HG02884 (cell line): ENCODE results near the gene PRKG1.
"Not testable (repeated sequence)": the region's sequence is repeated elsewhere in the genome, so short reads cannot be mapped to it uniquely, and the experiment has no call there.

Source experiments
- ATAC-seq: cut with Tn5 transposase; IDR thresholded peaks from one replicate; pipeline ENCODE4 v1.9.1; 2021; ENCODE audit warnings: mild to moderate bottlenecking, moderate library complexity; ENCODE audit not compliant: unreplicated experiment

PRKG1 gene

DNA sequence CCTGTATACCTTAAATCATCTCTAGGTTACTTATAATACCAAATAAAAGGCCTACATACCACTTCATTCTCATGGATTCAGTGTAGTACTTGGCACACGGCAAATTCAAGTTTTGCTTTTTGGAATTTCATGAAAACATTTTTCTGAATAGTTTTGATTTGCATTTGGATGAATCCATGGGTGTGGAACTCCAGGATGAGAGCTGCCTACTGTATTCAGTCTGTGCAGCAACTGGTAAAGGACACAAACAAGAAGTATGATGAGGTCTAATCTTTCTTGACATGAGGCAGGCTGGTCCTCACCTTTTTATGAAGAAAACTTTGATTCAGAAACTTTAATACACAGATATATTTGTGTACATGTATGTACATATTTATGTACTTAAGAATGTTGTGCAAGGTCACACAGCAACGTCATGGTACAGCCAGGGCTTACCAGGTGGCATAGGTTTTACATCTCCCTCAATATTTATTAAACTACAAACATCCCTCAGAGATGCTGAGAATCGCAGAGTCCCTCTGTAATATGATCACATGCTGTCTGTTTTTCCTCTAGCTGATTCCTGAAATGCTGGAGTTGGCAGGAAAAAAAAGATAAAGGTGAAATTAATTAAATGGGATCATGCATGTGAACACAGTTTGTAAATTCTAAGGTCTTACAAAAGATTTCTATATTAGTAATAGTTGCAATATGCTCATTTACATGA is 239.6 kb downstream of the PRKG1 start:
- no peak for ATAC-seq

DNA sequence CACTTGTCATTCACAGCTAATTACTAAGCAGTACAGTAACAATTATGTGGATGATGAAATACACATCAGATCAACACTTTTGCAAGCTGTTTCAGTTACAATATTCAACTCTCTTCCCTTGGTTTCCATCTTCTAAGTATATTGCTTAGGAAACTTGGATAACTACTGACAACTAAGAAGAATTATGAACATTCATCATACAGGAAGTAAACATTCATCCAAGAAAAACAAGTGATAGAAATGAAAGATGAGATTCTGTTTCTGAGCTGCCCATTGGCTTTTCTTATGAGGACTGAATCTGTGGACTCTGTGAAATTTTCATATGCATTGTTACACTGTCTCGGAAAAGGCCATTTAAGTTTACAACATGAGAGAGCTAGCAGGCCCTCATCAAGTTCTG is 240.2 kb downstream of the PRKG1 start:
- ATAC-seq = no peak

DNA sequence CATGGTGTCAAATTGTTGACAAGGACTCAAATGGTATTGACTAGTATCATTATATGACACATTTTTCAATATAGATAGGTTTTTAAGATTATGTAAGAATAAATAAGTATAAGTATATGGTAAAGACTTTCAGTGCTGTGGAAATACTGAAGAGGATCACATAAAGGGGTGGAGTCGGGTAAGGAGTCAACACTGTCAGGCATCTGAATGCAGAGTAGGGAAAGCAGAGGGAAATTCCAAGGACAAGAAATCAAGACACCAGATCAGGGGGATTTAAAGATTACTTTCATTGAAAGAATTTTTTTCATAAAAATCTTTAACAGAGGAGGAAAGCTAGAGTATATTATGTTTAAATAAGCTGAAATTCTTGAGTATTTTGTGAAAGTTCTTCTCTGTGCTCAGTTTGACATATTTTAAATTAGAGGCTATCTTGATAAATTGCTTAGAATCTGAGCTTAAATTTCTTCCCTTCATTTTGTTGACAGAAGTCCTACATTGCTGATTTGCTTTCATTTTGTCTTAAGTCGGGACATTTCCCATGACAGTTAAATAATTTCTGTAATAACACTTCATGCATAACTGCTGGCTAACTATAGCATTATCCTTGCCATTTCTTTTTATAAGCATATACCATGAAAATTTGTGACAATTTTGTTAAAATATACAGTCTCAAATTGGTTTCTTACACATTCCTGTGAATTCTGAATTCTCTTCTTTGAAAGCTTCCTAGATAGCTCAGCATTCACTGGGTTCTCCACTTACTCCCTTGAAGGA is 244.3 kb downstream of the PRKG1 start:
- no peak for ATAC-seq

DNA sequence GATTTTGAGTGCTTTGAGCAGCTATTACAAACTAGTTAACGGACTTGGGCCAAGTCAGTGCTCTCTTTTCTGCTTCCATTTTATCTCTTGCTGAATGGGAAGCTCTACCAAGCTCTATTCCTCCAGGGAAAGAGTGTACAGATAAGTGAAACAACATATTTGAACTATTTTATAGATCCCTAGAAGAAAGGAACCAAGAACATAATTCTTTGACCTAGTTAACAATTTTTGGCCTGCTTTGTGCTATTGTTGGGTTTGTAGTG is 244.8 kb downstream of the PRKG1 start:
- no peak for ATAC-seq

- ATAC-seq = no peak
These were observed 247.0 kb downstream of the PRKG1 start for GRCh38 chr10:51321300-51321699.

DNA sequence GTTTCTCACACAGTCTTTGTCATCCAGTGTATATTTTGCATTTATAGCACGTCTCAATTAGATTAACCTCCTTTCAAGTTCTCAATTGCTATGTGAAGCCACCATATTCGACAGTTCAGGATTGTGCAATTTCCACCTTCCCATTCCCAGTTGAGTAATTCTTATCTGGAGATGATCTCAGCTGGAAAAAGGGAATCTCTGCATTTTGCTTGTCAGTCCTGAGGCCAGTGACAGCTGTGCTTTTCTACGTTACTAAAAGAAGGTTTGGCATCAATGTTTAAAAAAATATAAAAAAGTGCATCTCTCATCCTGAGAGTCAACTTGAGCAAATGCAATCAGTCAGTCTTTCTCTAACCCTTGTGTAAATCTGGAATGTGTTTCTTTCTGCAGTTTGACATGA is 247.7 kb downstream of the PRKG1 start:
- ATAC-seq = no peak

GRCh38 chr10:51325649-51326048 is 251.4 kb downstream of the PRKG1 start:
- ATAC-seq = no peak

DNA sequence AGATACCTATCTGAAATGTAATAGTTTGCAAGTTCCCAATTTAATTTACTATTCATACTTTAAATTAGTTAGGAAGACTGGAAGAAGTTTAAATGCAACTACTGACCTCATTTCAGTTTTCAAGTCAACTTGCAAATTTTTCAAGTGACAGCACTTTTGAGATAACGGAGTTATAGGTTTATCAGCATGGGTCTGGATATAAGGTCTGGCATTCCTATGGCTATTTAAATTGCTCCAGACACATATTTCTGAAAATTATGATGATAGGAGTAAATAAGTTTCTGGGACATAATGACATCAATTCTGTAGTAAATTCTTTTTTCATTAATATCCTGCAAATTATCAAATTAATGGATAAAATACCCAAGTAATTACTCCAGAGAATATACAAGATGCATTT is 251.9 kb downstream of the PRKG1 start:
- ATAC-seq = no peak

DNA sequence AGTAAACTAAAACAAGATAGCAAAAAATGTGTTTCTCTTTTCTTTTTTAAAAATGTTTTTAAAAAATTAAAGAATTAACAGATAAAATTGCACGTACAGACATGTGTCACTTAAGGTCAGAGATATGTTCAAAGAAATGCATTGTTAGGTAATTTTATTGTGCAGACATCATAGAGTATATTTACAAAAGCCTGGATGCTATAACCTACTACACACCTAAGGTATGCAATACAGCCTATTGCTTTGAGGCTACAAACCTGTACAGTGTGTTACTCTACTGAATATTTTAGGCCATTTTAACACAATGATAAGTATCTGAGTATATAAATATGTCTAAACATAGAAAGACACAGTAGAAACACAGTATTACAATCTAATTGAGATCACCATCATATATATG is 253.1 kb downstream of the PRKG1 start:
- ATAC-seq = no peak

- ATAC-seq = no peak
These were observed 266.1 kb downstream of the PRKG1 start for GRCh38 chr10:51340366-51340765.

DNA sequence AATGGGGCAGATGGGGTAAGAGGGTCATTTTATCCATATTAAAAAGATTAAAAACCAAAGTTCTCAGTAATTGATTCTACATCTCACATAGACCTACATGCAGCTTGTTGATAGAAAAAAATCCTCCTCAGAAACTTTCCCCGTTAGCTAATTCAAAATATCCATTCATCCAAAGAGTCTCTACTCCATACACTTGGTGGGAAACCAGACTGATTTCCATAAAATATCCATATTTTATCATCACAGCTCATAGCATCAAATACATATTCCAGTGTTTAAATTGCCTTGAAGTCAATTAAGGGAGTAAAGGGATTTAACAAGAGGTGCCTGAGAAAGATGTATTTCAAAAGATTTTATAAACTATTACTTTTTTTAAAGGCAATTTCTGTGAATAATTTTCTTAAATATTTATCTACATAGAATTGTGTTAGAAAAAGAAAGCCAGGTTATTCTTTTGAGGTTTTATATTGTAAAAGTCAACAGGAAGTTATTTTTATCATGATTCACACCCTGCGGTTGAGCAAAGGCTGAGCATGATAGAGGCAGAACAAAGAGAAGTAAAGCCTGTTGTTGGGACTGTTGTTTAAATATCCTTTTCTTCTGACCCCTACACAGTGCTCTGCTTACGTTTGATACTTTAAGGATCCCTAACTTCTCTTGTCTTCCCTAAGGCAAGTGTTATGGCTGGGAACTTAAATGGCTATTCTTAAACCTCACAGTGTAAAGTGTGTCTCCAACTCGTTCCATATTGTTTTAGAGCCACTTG is 266.7 kb downstream of the PRKG1 start:
- no peak for ATAC-seq

- ATAC-seq = not testable (repeated sequence)
These were observed 267.5 kb downstream of the PRKG1 start for GRCh38 chr10:51341745-51342144.

DNA sequence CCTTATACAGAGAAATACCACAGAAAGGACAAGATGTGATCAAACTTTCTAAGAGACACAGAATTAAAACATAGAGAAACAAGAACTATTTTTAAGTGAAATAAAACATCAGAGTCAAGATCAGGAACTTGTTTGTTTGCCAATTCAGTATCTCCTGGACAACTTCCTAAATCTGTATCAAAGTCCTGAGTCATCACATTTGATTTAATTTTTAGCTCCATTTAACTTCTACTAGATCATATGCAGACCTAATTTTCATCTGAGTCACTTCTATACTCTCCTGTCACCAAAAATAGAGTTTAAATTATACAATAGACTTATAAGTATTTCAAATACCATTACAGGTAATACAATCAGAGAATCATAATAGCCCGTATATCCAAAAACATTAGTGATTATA is 268.1 kb downstream of the PRKG1 start:
- no peak for ATAC-seq

GRCh38 chr10:51343391-51343790 is 269.1 kb downstream of the PRKG1 start:
- no peak for ATAC-seq

DNA sequence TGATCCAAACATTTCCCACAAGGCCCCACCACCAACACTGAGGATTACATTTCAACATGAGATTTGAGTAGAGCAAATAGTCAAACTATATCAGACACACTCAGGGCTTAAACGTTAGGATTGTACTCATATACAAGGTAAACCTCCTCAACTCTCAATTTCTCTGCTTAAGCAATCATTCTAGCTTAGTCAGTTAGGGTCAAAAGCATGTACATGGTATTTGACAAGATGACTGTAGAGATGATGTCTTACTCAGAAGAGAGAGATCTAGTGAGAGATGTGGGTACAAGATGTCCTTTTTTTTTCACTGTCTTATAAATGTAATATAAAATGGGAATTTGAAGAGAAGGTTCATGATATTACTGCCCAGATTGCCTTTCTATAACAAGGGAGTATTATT is 270.1 kb downstream of the PRKG1 start:
- ATAC-seq = no peak

DNA sequence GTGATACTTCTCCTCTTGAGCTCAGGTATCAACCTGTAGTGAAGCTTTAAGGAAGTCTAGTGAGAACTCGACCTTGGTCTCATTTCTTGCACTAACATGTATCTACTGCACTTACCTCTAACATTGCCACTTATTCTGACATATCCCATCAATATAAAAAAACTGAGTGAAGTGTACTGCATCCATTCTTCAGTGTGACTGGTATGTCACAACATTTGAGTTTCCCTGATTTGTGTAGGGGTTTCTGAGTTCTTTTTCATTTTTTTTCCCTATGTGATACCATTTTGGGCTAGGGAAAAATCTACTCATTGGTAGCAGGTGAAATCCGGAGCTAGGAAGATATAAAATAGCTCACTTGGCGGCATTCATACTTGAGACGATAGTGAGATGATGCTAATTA is 274.3 kb downstream of the PRKG1 start:
- ATAC-seq = no peak

DNA sequence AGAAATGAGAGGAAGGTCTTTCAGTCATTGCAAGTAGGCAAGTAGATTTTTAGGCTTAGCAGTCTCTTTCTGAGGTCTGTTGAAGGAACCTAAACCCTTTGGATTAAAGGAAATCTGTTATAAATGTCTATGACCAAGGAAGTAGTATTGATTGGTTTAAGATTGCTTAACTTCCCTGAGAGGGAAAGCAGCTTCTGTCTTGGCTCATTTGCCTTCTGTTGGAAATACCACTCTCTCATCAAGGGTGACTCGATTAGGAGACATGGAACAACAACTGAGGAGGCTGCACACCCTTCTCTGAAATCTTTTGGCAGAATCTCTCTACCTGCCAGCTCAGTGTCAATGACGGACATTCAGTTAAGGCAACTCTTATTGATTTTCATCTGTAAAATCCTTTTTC is 282.9 kb downstream of the PRKG1 start:
- ATAC-seq = no peak

- no peak for ATAC-seq
These were observed 283.9 kb downstream of the PRKG1 start for GRCh38 chr10:51358227-51358626.

GRCh38 chr10:51363415-51363814 is 289.1 kb downstream of the PRKG1 start:
- no peak for ATAC-seq

- no peak for ATAC-seq
These were observed 290.4 kb downstream of the PRKG1 start for GRCh38 chr10:51364674-51365073.

DNA sequence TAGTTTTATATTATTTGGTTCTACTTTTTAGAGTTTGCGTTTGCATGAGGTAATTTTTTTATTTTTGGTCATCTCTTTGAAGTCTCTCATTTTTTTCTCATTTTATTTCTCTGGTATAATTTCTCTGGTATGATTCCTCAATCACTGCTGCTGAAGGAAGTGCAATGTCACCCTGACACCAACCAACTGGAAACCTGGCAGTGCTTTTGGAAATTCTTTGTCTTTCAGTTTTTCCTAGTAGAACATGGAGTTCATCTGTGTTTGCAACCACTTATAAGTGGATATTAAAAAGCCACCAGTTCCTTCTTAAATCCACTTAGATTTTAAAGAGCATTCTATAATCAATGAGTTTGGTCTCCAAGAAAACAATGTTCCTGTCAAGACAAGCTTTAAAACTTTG is 291.8 kb downstream of the PRKG1 start:
- no peak for ATAC-seq

- ATAC-seq = no peak
These were observed 292.8 kb downstream of the PRKG1 start for GRCh38 chr10:51367127-51367526.
